Endothelial cell of umbilical vein (primary cell): ENCODE measurements around the gene DZIP3.

Experiments
- EZH2 ChIP-seq: IDR thresholded peaks from 2 replicates; pipeline ENCODE4 v1.6.1; 2012; ENCODE audit warnings: borderline replicate concordance, low read depth, mild to moderate bottlenecking, moderate library complexity, low read length, inconsistent platforms; ENCODE audit not compliant: severe bottlenecking
- FOS ChIP-seq: IDR thresholded peaks from 2 replicates; pipeline ENCODE4 v1.6.1; 2011; ENCODE audit warnings: mild to moderate bottlenecking, low read length, moderate library complexity, borderline replicate concordance; ENCODE audit not compliant: insufficient read depth
- GATA2 ChIP-seq: IDR thresholded peaks from 2 replicates; pipeline ENCODE4 v1.7.0; 2011; ENCODE audit warnings: low read depth, mild to moderate bottlenecking, moderate library complexity, mixed read lengths, low read length; ENCODE audit not compliant: insufficient read length, insufficient read depth
- JUN ChIP-seq: IDR thresholded peaks from 2 replicates; pipeline ENCODE4 v1.6.1; 2011; ENCODE audit warnings: borderline replicate concordance, low read depth; ENCODE audit not compliant: insufficient read length, insufficient read depth
- MYC ChIP-seq: IDR thresholded peaks from one replicate; pipeline ENCODE4 v1.6.1; 2011; ENCODE audit warnings: mild to moderate bottlenecking, low read depth, low read length
- POLR2A ChIP-seq: IDR thresholded peaks from 2 replicates; pipeline ENCODE4 v1.6.1; 2012; ENCODE audit warnings: low read depth, mild to moderate bottlenecking, control low read depth, low read length
- POLR2AphosphoS5 ChIP-seq: IDR thresholded peaks from 2 replicates; pipeline ENCODE4 v1.6.1; 2012; ENCODE audit warnings: low read depth, mild to moderate bottlenecking, control low read depth, low read length, moderate library complexity; ENCODE audit not compliant: insufficient read depth
- TF ChIP-seq, protein P1 (sequence below), 2 donors: IDR thresholded peaks; 1 replicate in 1 of 2; 2 replicates in 1 of 2; pipeline ENCODE4 v1.5.1; 2011; ENCODE audit warnings: low read length in 2 of 2, mild to moderate bottlenecking in 2 of 2, moderate library complexity in 2 of 2, control low read depth in 1 of 2, inconsistent platforms in 1 of 2, low read depth in 1 of 2; ENCODE audit not compliant: insufficient read depth in 1 of 2; ENCODE audit errors: extremely low read depth in 1 of 2
- TF ChIP-seq, protein P2 (sequence below): IDR thresholded peaks from 2 replicates; pipeline ENCODE4 v1.6.1; 2011; ENCODE audit not compliant: insufficient read depth, insufficient read length

DNA sequence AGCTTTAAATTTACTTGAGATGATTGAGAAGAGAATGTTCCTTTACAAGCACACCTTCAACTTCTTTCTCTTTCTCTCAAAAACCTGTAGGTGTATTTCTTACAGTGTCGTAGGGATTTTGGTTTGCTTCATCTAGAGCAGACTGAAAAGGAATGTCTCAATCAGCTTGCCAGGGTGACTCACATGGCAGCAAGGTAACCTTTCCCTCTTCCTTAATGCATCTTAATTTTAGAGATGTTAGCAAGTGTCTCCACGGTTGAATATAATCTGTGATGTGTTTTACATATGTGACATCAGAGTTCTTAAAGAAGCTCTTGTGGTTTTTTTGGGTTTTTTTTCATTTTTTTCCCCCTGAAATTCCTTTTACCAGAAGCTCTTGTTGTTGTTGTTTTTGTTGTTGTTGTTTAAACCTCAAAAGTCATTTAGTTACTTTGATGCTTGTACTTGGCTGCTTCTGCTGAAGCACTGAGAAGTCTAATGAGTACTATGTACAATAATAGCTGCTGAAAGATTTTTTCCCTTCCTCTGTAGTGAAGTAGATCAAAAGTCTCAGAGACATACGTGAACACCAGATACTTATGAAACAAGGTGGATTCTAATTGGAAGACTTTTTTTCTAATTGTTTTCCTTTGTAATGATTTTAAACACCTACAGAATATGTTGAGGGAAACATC, 84.6 kb downstream of the DZIP3 start:
- TF ChIP-seq, protein P1, sequence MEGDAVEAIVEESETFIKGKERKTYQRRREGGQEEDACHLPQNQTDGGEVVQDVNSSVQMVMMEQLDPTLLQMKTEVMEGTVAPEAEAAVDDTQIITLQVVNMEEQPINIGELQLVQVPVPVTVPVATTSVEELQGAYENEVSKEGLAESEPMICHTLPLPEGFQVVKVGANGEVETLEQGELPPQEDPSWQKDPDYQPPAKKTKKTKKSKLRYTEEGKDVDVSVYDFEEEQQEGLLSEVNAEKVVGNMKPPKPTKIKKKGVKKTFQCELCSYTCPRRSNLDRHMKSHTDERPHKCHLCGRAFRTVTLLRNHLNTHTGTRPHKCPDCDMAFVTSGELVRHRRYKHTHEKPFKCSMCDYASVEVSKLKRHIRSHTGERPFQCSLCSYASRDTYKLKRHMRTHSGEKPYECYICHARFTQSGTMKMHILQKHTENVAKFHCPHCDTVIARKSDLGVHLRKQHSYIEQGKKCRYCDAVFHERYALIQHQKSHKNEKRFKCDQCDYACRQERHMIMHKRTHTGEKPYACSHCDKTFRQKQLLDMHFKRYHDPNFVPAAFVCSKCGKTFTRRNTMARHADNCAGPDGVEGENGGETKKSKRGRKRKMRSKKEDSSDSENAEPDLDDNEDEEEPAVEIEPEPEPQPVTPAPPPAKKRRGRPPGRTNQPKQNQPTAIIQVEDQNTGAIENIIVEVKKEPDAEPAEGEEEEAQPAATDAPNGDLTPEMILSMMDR (IDR thresholded peaks at IDR 0.05; ENCODE audit: extremely low read depth in 1 of 2, insufficient read depth in 1 of 2, low read depth in 1 of 2, low read length in 2 of 2): no peak
- TF ChIP-seq POLR2A: no peak
- no peak for TF ChIP-seq EZH2
- TF ChIP-seq FOS: no peak
- TF ChIP-seq JUN: no peak
- TF ChIP-seq MYC: no peak
- TF ChIP-seq POLR2AphosphoS5: no peak
- TF ChIP-seq, protein P2, sequence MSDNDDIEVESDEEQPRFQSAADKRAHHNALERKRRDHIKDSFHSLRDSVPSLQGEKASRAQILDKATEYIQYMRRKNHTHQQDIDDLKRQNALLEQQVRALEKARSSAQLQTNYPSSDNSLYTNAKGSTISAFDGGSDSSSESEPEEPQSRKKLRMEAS: no peak
- TF ChIP-seq GATA2: no peak
